Measurements from ENCODE around the gene TMED10.
"Not testable (repeated sequence)": the region's sequence is repeated elsewhere in the genome, so short reads cannot be mapped to it uniquely, and the experiment has no call there.

Gene TMED10

GRCh38 chr14:75156901-75157300 is 19.5 kb downstream of the TMED10 start:
- peak; percentile 49 for DNase-seq
- Histone ChIP-seq H4K5ac (ENCODE audit: low read length) (no peak overlapping the region), H3K4me2 (ENCODE audit: low read length) (no peak overlapping the region), H3K36me3 (ENCODE audit: control insufficient read depth, insufficient read depth, low read length) (no peaks in the 10 kb centered on the region), H3K9ac (ENCODE audit: low read length) (no peak overlapping the region), H3K79me1 (ENCODE audit: low read length) (peaks cover 9% of the 10 kb centered on the region), H2BK120ac (ENCODE audit: low read depth, low read length) (no peak overlapping the region), H3K18ac (ENCODE audit: low read length) (no peak overlapping the region), H4K8ac (ENCODE audit: low read depth, low read length) (no peak overlapping the region), H3K27me3 (ENCODE audit: insufficient read depth, low read length, poor library complexity) (no peaks in the 10 kb centered on the region), H3K4me3 (ENCODE audit: low read length) (no peak overlapping the region), H3K79me2 (ENCODE audit: control insufficient read depth, insufficient read depth, low read length) (peaks cover 33% of the 10 kb centered on the region), H2AK5ac (ENCODE audit: low read length) (no peak overlapping the region), H2BK15ac (replicated peaks; ENCODE audit: low read depth) (no peak overlapping the region), H2BK5ac (ENCODE audit: low read length) (no peak overlapping the region), H3K27ac (ENCODE audit: low read depth, low read length) (no peak overlapping the region), H3K56ac (ENCODE audit: low read length) (no peak overlapping the region), H3K4ac (ENCODE audit: low read depth, low read length) (no peak overlapping the region), H3K4me1 (ENCODE audit: control insufficient read depth, low read depth, low read length) (peaks cover 4% of the 10 kb centered on the region), H3K23ac (ENCODE audit: low read length) (no peak overlapping the region)
- no CpG with 5 or more reads among the region's 3 CpGs for whole genome bisulfite sequencing (ENCODE audit: extremely low coverage, insufficient coverage, low lambda C conversion rate)

GRCh38 chr14:75156111-75156510 is 20.3 kb downstream of the TMED10 start:
- H3K36me3 ChIP-seq (ENCODE audit: control insufficient read depth, insufficient read depth, low read length), result no peaks in the 10 kb centered on the region
- no peak overlapping the region for H3K4ac ChIP-seq (ENCODE audit: low read depth, low read length)
- no peak overlapping the region for H3K56ac ChIP-seq (ENCODE audit: low read length)
- H3K4me3 ChIP-seq (ENCODE audit: low read length), result no peak overlapping the region
- no peak overlapping the region for H3K9ac ChIP-seq (ENCODE audit: low read length)
- H2BK120ac ChIP-seq (ENCODE audit: low read depth, low read length), result no peak overlapping the region
- no peak overlapping the region for H3K23ac ChIP-seq (ENCODE audit: low read length)
- no peak overlapping the region for H2BK15ac ChIP-seq (replicated peaks; ENCODE audit: low read depth)
- H3K18ac ChIP-seq (ENCODE audit: low read length), result no peak overlapping the region
- no peaks in the 10 kb centered on the region for H3K27me3 ChIP-seq (ENCODE audit: insufficient read depth, low read length, poor library complexity)
- peaks cover 29% of the 10 kb centered on the region for H3K79me2 ChIP-seq (ENCODE audit: control insufficient read depth, insufficient read depth, low read length)
- DNase-seq, result no peak
- H4K5ac ChIP-seq (ENCODE audit: low read length), result no peak overlapping the region
- peaks cover 4% of the 10 kb centered on the region for H3K4me1 ChIP-seq (ENCODE audit: control insufficient read depth, low read depth, low read length)
- H3K4me2 ChIP-seq (ENCODE audit: low read length), result no peak overlapping the region
- no CpG with 5 or more reads among the region's 1 CpG for WGBS (ENCODE audit: extremely low coverage, insufficient coverage, low lambda C conversion rate)
- peaks cover 7% of the 10 kb centered on the region for H3K79me1 ChIP-seq (ENCODE audit: low read length)
- no peak overlapping the region for H2AK5ac ChIP-seq (ENCODE audit: low read length)
- no peak overlapping the region for H4K8ac ChIP-seq (ENCODE audit: low read depth, low read length)
- no peak overlapping the region for H2BK5ac ChIP-seq (ENCODE audit: low read length)
- no peak overlapping the region for H3K27ac ChIP-seq (ENCODE audit: low read depth, low read length)

GRCh38 chr14:75155169-75155568 is 21.2 kb downstream of the TMED10 start:
- Histone ChIP-seq H3K27ac (ENCODE audit: low read depth, low read length) (no peak overlapping the region), H3K9ac (ENCODE audit: low read length) (no peak overlapping the region), H3K18ac (ENCODE audit: low read length) (no peak overlapping the region), H3K4me2 (ENCODE audit: low read length) (no peak overlapping the region), H3K36me3 (ENCODE audit: control insufficient read depth, insufficient read depth, low read length) (no peaks in the 10 kb centered on the region), H3K4me3 (ENCODE audit: low read length) (no peak overlapping the region), H3K27me3 (ENCODE audit: insufficient read depth, low read length, poor library complexity) (no peaks in the 10 kb centered on the region), H3K4me1 (ENCODE audit: control insufficient read depth, low read depth, low read length) (peaks cover 2% of the 10 kb centered on the region), H4K8ac (ENCODE audit: low read depth, low read length) (no peak overlapping the region), H3K4ac (ENCODE audit: low read depth, low read length) (no peak overlapping the region), H4K5ac (ENCODE audit: low read length) (no peak overlapping the region), H2BK5ac (ENCODE audit: low read length) (no peak overlapping the region), H3K79me1 (ENCODE audit: low read length) (peaks cover 7% of the 10 kb centered on the region), H2BK120ac (ENCODE audit: low read depth, low read length) (no peak overlapping the region), H3K79me2 (ENCODE audit: control insufficient read depth, insufficient read depth, low read length) (peaks cover 26% of the 10 kb centered on the region), H2BK15ac (replicated peaks; ENCODE audit: low read depth) (no peak overlapping the region), H2AK5ac (ENCODE audit: low read length) (no peak overlapping the region), H3K56ac (ENCODE audit: low read length) (no peak overlapping the region), H3K23ac (ENCODE audit: low read length) (no peak overlapping the region)
- no peak for DNase-seq
- no CpG with 5 or more reads among the region's 3 CpGs for WGBS (ENCODE audit: extremely low coverage, insufficient coverage, low lambda C conversion rate)

GRCh38 chr14:75153295-75153694 is 23.1 kb downstream of the TMED10 start:
- Histone ChIP-seq H3K27ac (ENCODE audit: low read depth, low read length) (no peak overlapping the region), H3K79me1 (ENCODE audit: low read length) (peaks cover 5% of the 10 kb centered on the region), H4K8ac (ENCODE audit: low read depth, low read length) (no peak overlapping the region), H3K79me2 (ENCODE audit: control insufficient read depth, insufficient read depth, low read length) (peaks cover 21% of the 10 kb centered on the region), H2AK5ac (ENCODE audit: low read length) (no peak overlapping the region), H2BK15ac (replicated peaks; ENCODE audit: low read depth) (no peak overlapping the region), H2BK5ac (ENCODE audit: low read length) (no peak overlapping the region), H3K4me3 (ENCODE audit: low read length) (no peak overlapping the region), H3K27me3 (ENCODE audit: insufficient read depth, low read length, poor library complexity) (no peaks in the 10 kb centered on the region), H3K9ac (ENCODE audit: low read length) (no peak overlapping the region), H3K23ac (ENCODE audit: low read length) (no peak overlapping the region), H4K5ac (ENCODE audit: low read length) (no peak overlapping the region), H3K4me1 (ENCODE audit: control insufficient read depth, low read depth, low read length) (no peaks in the 10 kb centered on the region), H3K4me2 (ENCODE audit: low read length) (no peak overlapping the region), H3K56ac (ENCODE audit: low read length) (no peak overlapping the region), H3K36me3 (ENCODE audit: control insufficient read depth, insufficient read depth, low read length) (no peaks in the 10 kb centered on the region), H2BK120ac (ENCODE audit: low read depth, low read length) (no peak overlapping the region), H3K4ac (ENCODE audit: low read depth, low read length) (no peak overlapping the region), H3K18ac (ENCODE audit: low read length) (no peak overlapping the region)
- peak; percentile 51 for DNase-seq
- no CpG with 5 or more reads among the region's 1 CpG for WGBS (ENCODE audit: extremely low coverage, insufficient coverage, low lambda C conversion rate)

DNA sequence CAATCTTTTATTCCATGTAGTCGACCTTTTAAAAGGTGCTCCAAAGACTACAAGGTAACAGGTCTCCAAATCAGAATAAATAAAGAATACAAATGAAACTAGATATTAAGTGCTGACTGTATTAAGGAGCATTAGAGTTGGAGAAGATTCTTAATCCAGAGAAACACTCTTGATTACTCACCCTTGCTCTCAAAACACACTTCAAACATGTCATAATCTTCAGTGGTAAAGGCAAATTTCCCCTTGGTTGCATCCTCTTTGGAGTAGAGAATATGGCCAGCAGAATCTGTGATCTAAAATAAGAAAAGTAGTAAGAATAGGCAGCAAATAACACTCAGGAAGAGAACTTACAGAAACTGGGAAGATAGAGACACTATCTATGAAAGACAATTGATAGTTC is 24.6 kb downstream of the TMED10 start:
- H3K4me1 ChIP-seq (ENCODE audit: control insufficient read depth, low read depth, low read length), result peaks cover 2% of the 10 kb centered on the region
- no peaks in the 10 kb centered on the region for H3K27me3 ChIP-seq (ENCODE audit: insufficient read depth, low read length, poor library complexity)
- no peak overlapping the region for H3K23ac ChIP-seq (ENCODE audit: low read length)
- H3K79me1 ChIP-seq (ENCODE audit: low read length), result peaks cover 5% of the 10 kb centered on the region
- no peak overlapping the region for H3K27ac ChIP-seq (ENCODE audit: low read depth, low read length)
- H3K4me2 ChIP-seq (ENCODE audit: low read length), result no peak overlapping the region
- H4K8ac ChIP-seq (ENCODE audit: low read depth, low read length), result no peak overlapping the region
- H3K9ac ChIP-seq (ENCODE audit: low read length), result no peak overlapping the region
- H2BK5ac ChIP-seq (ENCODE audit: low read length), result no peak overlapping the region
- no peak overlapping the region for H4K5ac ChIP-seq (ENCODE audit: low read length)
- H3K56ac ChIP-seq (ENCODE audit: low read length), result no peak overlapping the region
- H2AK5ac ChIP-seq (ENCODE audit: low read length), result no peak overlapping the region
- H3K4me3 ChIP-seq (ENCODE audit: low read length), result no peak overlapping the region
- no peak overlapping the region for H2BK120ac ChIP-seq (ENCODE audit: low read depth, low read length)
- H3K79me2 ChIP-seq (ENCODE audit: control insufficient read depth, insufficient read depth, low read length), result peaks cover 13% of the 10 kb centered on the region
- DNase-seq, result no peak
- WGBS (ENCODE audit: extremely low coverage, insufficient coverage, low lambda C conversion rate), result no CpG with 5 or more reads among the region's 1 CpG
- H3K18ac ChIP-seq (ENCODE audit: low read length), result no peak overlapping the region
- no peak overlapping the region for H3K4ac ChIP-seq (ENCODE audit: low read depth, low read length)
- H3K36me3 ChIP-seq (ENCODE audit: control insufficient read depth, insufficient read depth, low read length), result no peaks in the 10 kb centered on the region
- H2BK15ac ChIP-seq (replicated peaks; ENCODE audit: low read depth), result no peak overlapping the region

- not testable (repeated sequence) for H3K56ac ChIP-seq (ENCODE audit: low read length); H3K4me2 ChIP-seq (ENCODE audit: low read length); H3K4ac ChIP-seq (ENCODE audit: low read depth, low read length); H3K36me3 ChIP-seq (ENCODE audit: control insufficient read depth, insufficient read depth, low read length); H3K79me1 ChIP-seq (ENCODE audit: low read length); H3K4me1 ChIP-seq (ENCODE audit: control insufficient read depth, low read depth, low read length); H3K4me3 ChIP-seq (ENCODE audit: low read length); H4K5ac ChIP-seq (ENCODE audit: low read length); H3K79me2 ChIP-seq (ENCODE audit: control insufficient read depth, insufficient read depth, low read length); H2AK5ac ChIP-seq (ENCODE audit: low read length); H3K18ac ChIP-seq (ENCODE audit: low read length); H3K9ac ChIP-seq (ENCODE audit: low read length); H3K23ac ChIP-seq (ENCODE audit: low read length); H3K27me3 ChIP-seq (ENCODE audit: insufficient read depth, low read length, poor library complexity); H4K8ac ChIP-seq (ENCODE audit: low read depth, low read length); H2BK15ac ChIP-seq (replicated peaks; ENCODE audit: low read depth); DNase-seq; H2BK120ac ChIP-seq (ENCODE audit: low read depth, low read length); H3K27ac ChIP-seq (ENCODE audit: low read depth, low read length); H2BK5ac ChIP-seq (ENCODE audit: low read length)
- WGBS (ENCODE audit: extremely low coverage, insufficient coverage, low lambda C conversion rate), result no CpG with 5 or more reads among the region's 6 CpGs
Observed at GRCh38 chr14:75150637-75151036, 25.8 kb downstream of the TMED10 start.
